ENCODE results near the gene KLC1.
"Not testable (repeated sequence)": the region's sequence is repeated elsewhere in the genome, so short reads cannot be mapped to it uniquely, and the experiment has no call there.

Gene KLC1

GRCh38 chr14:103625356-103626095, 3.5 kb upstream of the KLC1 start:
- peak; percentile 37 to 58 for DNase-seq

- DNase-seq, result no peak
These were observed 2.7 kb upstream of the KLC1 start for GRCh38 chr14:103626146-103626850.

- no peak for DNase-seq
These were observed 1.7 kb upstream of the KLC1 start for GRCh38 chr14:103627073-103628025.

GRCh38 chr14:103628221-103628683, 759 bp upstream of the KLC1 start:
- peak; percentile 17 to 62 for DNase-seq

- DNase-seq, result peak; percentile 21 to 41
These were observed 601 bp downstream of the KLC1 start for GRCh38 chr14:103629503-103630121.

- no peak for DNase-seq
These were observed 1.5 kb downstream of the KLC1 start for GRCh38 chr14:103630364-103631108.

GRCh38 chr14:103633391-103633790, 4.4 kb downstream of the KLC1 start:
- no peak for DNase-seq

- no peak for DNase-seq
These were observed 5.1 kb downstream of the KLC1 start for GRCh38 chr14:103634156-103634555.

- DNase-seq, result no peak
These were observed 9.6 kb downstream of the KLC1 start for GRCh38 chr14:103638594-103638993.

GRCh38 chr14:103641161-103641560, 12.2 kb downstream of the KLC1 start:
- no peak for DNase-seq

- DNase-seq, result no peak
These were observed 17.2 kb downstream of the KLC1 start for GRCh38 chr14:103646189-103646588.

- no peak for DNase-seq
These were observed 20.0 kb downstream of the KLC1 start for GRCh38 chr14:103649001-103649400.

GRCh38 chr14:103650213-103650612, 21.2 kb downstream of the KLC1 start:
- no peak for DNase-seq

GRCh38 chr14:103651585-103651984, 22.6 kb downstream of the KLC1 start:
- no peak for DNase-seq

GRCh38 chr14:103652806-103653205, 23.8 kb downstream of the KLC1 start:
- no peak for DNase-seq

- not testable (repeated sequence) for DNase-seq
These were observed 24.3 kb downstream of the KLC1 start for GRCh38 chr14:103653336-103653735.

GRCh38 chr14:103653805-103654204, 24.8 kb downstream of the KLC1 start:
- no peak for DNase-seq

- DNase-seq, result no peak
These were observed 25.6 kb downstream of the KLC1 start for GRCh38 chr14:103654619-103655018.

GRCh38 chr14:103656031-103656755, 27.2 kb downstream of the KLC1 start:
- no peak for DNase-seq

- DNase-seq, result no peak
These were observed 27.7 kb downstream of the KLC1 start for GRCh38 chr14:103656756-103657133.

GRCh38 chr14:103657471-103657870, 28.5 kb downstream of the KLC1 start:
- DNase-seq, result no peak
